Type B pancreatic cell (in vitro differentiated cells): ENCODE measurements around the gene TCFL5. TPM values are rescaled to one million over a fixed set of nuclear protein-coding genes. Genes with fewer than 3 reads are reported as not detected.

Experiments
- DNase-seq: peaks from one replicate; pipeline ENCODE4 v3.0.0; 2021; ENCODE audit warnings: mixed read lengths; ENCODE audit not compliant: unreplicated experiment; ENCODE audit errors: extremely low spot score
- H3K27ac Mint-ChIP-seq: 2 replicates; pipeline ENCODE4 v1.8.0; 2021; ENCODE audit warnings: mild to moderate bottlenecking, mixed read lengths
- H3K27me3 Mint-ChIP-seq: 2 replicates; pipeline ENCODE4 v1.8.0; 2021; ENCODE audit warnings: mixed read lengths
- H3K36me3 Mint-ChIP-seq: 2 replicates; pipeline ENCODE4 v1.8.0; 2021; ENCODE audit warnings: mixed read lengths
- H3K4me1 Mint-ChIP-seq: one replicate; pipeline ENCODE4 v1.8.0; 2021; ENCODE audit warnings: mixed read lengths; ENCODE audit not compliant: unreplicated experiment
- H3K4me3 Mint-ChIP-seq: 2 replicates; pipeline ENCODE4 v1.8.0; 2021; ENCODE audit warnings: mild to moderate bottlenecking, mixed read lengths
- H3K9me3 Mint-ChIP-seq: 2 replicates; pipeline ENCODE4 v1.8.0; 2021; ENCODE audit warnings: mixed read lengths
- total RNA-seq: library from RNA; stranded (reverse); gene quantifications from 2 replicates; pipeline ENCODE4 v1.2.1, GENCODE V29; 2021; ENCODE audit warnings: low replicate concordance
- TF ChIP-seq, protein P1 (sequence below): fragments of 200-600 bp; sonication (generic); conservative IDR thresholded peaks from 2 replicates; pipeline ENCODE4 v1.5.0; 2021; ENCODE audit warnings: antibody characterized with exemption, mild to moderate bottlenecking

The TCFL5 gene
- total RNA-seq, 1 donor from 2014 or later, result 11.8 TPM

DNA sequence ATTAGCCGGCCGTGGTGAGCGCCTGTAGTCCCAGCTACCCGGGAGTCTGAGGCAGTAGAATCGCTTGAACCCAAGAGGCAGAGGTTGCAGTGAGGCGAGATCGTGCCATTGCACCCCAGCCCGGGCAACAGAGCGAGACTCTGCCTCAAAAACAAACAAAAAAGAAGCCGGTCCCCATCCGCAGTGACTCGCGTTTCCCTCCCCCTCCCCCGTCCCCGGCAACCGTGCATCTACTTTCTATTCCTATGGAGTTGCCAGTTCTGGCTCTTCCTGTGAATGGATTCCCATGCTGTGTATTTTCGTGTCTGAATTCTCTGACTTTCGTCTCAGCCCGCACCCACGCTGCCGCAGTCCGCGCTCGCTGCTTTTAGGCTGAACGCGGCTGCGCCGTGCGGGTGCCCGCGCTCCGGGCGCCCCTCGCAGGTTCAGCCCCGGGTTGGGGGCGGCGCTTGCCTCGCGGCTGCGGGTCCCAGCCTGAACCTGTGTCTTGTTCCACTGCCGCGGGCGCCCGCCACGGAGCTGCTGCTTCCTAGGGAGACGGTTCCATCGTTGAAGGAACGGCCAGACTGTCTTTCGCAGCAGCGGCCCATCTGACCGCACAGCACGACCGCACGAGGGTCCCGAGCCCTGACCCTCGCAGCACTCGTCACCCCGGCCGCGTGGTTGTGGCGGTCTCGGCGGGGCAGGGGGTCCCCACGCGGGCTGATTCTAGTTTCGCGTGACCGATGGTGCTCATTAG is 66.4 kb downstream of the TCFL5 start:
- TF ChIP-seq, protein P1, sequence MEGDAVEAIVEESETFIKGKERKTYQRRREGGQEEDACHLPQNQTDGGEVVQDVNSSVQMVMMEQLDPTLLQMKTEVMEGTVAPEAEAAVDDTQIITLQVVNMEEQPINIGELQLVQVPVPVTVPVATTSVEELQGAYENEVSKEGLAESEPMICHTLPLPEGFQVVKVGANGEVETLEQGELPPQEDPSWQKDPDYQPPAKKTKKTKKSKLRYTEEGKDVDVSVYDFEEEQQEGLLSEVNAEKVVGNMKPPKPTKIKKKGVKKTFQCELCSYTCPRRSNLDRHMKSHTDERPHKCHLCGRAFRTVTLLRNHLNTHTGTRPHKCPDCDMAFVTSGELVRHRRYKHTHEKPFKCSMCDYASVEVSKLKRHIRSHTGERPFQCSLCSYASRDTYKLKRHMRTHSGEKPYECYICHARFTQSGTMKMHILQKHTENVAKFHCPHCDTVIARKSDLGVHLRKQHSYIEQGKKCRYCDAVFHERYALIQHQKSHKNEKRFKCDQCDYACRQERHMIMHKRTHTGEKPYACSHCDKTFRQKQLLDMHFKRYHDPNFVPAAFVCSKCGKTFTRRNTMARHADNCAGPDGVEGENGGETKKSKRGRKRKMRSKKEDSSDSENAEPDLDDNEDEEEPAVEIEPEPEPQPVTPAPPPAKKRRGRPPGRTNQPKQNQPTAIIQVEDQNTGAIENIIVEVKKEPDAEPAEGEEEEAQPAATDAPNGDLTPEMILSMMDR, result no peak
- peak overlapping the region; percentile 63 for H3K27ac Mint-ChIP-seq
- no peaks in the 10 kb centered on the region for H3K9me3 Mint-ChIP-seq
- peaks cover 5% of the 10 kb centered on the region for H3K27me3 Mint-ChIP-seq
- no peak for DNase-seq
- H3K4me3 Mint-ChIP-seq, result peak overlapping the region; percentile 89
- peaks cover 22% of the 10 kb centered on the region for H3K4me1 Mint-ChIP-seq
- H3K36me3 Mint-ChIP-seq, result peaks cover 14% of the 10 kb centered on the region

DNA sequence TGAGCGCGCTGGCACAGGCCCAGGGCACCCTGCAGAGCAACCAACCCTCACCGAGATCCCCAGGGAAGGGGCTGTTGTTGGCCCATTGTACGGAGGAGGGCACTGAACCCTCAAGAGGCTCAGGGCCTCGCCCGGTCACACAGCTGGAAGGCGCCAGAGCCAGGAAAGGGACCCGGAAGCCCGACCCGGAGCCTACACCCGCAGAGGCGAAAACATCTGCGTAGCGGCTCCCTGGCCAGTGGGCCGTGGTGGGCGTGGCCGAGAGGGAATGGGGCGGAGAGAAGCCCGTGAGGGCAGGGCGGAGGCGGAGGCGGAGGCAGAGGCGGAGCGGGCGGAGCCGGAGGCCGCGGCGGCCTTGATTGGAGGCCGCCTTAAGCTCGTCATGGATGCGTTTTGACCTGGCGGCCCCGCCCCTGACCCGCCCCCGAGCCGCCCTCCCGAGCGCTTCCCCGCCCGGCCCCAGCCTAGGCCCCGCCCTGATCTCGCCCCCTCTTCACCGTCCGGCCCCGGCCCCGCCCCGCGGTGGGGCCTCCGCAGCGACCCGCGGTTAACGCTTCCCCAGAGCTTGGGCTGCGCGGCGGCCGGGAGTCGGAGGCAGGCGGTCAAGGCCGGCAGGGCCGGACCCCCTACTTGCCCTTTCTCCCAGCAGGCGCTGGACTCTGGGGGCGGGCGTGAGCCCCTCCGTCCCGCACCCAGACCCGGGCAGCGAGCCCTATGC is 67.5 kb downstream of the TCFL5 start:
- peaks cover 7% of the 10 kb centered on the region for H3K36me3 Mint-ChIP-seq
- peak overlapping the region; percentile 89 for H3K4me3 Mint-ChIP-seq
- no peaks in the 10 kb centered on the region for H3K9me3 Mint-ChIP-seq
- peaks cover 22% of the 10 kb centered on the region for H3K4me1 Mint-ChIP-seq
- peaks cover 5% of the 10 kb centered on the region for H3K27me3 Mint-ChIP-seq
- TF ChIP-seq, protein P1, result no peak
- H3K27ac Mint-ChIP-seq, result peak overlapping the region; percentile 63
- DNase-seq, result peak; percentile 96

DNA sequence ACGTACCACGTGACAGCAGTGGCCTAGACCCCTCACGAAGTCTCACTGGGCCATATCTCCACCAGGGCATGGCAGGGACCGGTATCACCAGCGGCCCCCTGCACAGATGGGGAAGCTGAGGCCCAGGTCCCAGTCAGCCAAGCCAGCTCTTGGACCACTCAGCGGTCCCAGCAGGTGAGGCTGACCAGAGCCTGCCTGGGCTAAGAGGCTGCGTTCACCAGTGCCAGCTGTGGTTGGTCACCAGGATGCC is 67.9 kb downstream of the TCFL5 start:
- peaks cover 5% of the 10 kb centered on the region for H3K36me3 Mint-ChIP-seq
- H3K27me3 Mint-ChIP-seq, result peaks cover 5% of the 10 kb centered on the region
- H3K9me3 Mint-ChIP-seq, result no peaks in the 10 kb centered on the region
- H3K4me3 Mint-ChIP-seq, result peak overlapping the region; percentile 52
- TF ChIP-seq, protein P1, result no peak
- peaks cover 22% of the 10 kb centered on the region for H3K4me1 Mint-ChIP-seq
- no peak overlapping the region for H3K27ac Mint-ChIP-seq
- DNase-seq, result no peak

DNA sequence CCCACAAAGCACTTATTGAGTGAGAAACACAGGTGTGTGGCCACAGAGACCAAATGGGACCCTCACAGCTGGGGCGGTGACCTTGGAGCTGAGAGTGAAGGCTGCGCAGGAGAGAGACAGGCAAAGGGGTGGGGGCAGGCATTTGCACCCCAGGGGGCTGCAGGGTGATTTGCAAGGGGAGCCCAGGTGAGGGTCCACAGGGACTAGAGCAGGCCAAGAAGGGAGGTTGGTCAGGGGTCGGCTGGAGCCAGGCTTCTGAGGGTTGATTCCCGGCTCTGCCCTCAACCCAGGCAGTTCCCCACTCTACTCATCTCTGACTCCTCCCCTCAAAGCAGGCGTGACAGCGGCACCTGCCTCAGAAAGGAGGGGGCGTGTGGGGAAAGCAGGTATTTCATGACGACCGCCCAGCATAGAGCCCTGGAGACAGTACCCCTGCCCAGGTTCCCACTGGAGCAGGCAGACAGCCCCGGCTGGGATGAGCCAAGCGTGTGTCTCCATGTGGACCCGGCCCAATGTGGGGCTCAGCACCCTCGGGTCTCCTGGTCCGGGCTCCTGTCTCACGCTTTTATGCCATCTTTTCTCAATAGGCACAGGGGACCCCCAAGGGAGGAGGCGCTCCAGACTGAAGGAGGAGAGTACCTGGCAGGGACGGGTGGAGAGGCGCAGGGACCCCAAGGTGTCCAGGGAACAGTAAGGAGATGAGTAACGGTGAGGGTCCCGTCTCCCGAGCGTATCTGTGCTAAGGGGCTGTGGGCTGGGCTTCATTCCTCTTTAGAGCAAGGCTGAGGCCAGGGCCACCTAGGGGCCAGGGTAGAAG is 68.5 kb downstream of the TCFL5 start:
- no peak overlapping the region for H3K27ac Mint-ChIP-seq
- TF ChIP-seq, protein P1, result no peak
- H3K4me3 Mint-ChIP-seq, result peak overlapping the region; percentile 52
- DNase-seq, result no peak
- H3K9me3 Mint-ChIP-seq, result no peaks in the 10 kb centered on the region
- H3K27me3 Mint-ChIP-seq, result peaks cover 5% of the 10 kb centered on the region
- no peaks in the 10 kb centered on the region for H3K36me3 Mint-ChIP-seq
- H3K4me1 Mint-ChIP-seq, result peaks cover 18% of the 10 kb centered on the region

DNA sequence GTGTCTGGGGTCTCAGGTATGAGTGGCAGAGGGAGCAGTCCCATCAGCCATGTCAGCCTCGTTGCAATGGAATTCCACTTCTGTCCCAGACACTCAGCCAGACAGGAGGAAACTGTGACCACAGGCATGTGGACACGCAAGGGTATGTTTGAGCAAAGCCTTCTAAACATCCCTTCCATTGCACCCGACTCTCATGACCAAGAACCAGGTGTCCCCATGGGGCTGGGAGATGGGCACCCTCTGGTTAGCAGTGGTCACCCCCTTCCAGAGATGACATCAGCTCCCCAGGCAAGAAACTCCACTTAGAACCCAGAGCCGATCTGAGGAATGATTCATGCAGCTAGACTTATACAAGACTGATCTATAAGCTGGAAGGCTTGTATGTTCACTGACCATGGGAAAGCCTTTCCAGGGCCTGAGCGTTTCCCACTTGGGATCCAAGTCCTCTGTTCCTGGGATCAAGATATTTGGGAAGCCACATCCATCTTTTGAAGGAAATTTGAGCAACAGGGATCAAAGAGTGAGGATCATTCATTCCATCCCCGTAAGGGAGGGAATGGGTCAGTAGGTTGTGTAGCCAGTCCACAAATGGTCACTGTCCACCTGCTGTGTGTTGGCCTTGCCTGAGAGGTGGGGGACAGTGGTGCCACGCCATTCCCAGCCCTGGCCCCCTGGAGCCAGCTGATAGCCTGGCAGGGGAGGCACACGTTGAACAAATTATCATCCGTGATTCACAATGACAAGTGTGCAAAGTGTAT is 69.3 kb downstream of the TCFL5 start:
- Mint-ChIP-seq H3K27ac (peak overlapping the region; percentile 73), H3K4me3 (no peak overlapping the region), H3K4me1 (peaks cover 19% of the 10 kb centered on the region), H3K36me3 (no peaks in the 10 kb centered on the region), H3K27me3 (peaks cover 8% of the 10 kb centered on the region), H3K9me3 (no peaks in the 10 kb centered on the region)
- TF ChIP-seq, protein P1, result no peak
- DNase-seq, result no peak
